Urinary bladder (tissue), 4 donors: ENCODE data around the gene GRIK1. TPM values are rescaled to one million over a fixed set of nuclear protein-coding genes. Genes with fewer than 3 reads are reported as not detected.
"Not testable (repeated sequence)": the region's sequence is repeated elsewhere in the genome, so short reads cannot be mapped to it uniquely, and the experiment has no call there.

Source experiments
- DNase-seq: peaks from one replicate; pipeline ENCODE4 v3.0.0-alpha.2; 2015; ENCODE audit errors: extremely low spot score
- H3K27ac ChIP-seq: one replicate; pipeline ENCODE4 v1.5.1; 2013; ENCODE audit warnings: low read depth, mild to moderate bottlenecking, moderate library complexity
- H3K36me3 ChIP-seq: one replicate; pipeline ENCODE4 v1.6.1; 2013; ENCODE audit warnings: mild to moderate bottlenecking, moderate library complexity; ENCODE audit not compliant: insufficient read depth
- H3K4me1 ChIP-seq: one replicate; pipeline ENCODE4 v1.6.1; 2013; ENCODE audit warnings: mild to moderate bottlenecking, moderate library complexity; ENCODE audit not compliant: insufficient read depth
- H3K4me3 ChIP-seq: one replicate; pipeline ENCODE4 v1.5.1; 2013; ENCODE audit warnings: low read depth, low read length
- WGBS: extraction: QIAGEN DNeasy Blood & Tissue Kit; methylation state at CpG from one replicate; pipeline ENCODE4 v1.1.7; 2013; 5-methylcytosine and 5-hydroxymethylcytosine counted together
- polyA plus RNA-seq: library from polyadenylated mRNA; stranded (reverse); fragments of 200-250 nt; gene quantifications from one replicate; pipeline ENCODE4 v1.2.3, GENCODE V29; 2013
- total RNA-seq: library from RNA; depleted of rRNA; stranded (reverse); fragments of >200 nt; gene quantifications from one replicate; pipeline ENCODE4 v1.2.3, GENCODE V29; 2014
- donor health status: healthy with polysubstance abuse.
- donor health status: healthy.

GRIK1 gene
- total RNA-seq = 3.8 TPM
- 1.7 TPM for polyA plus RNA-seq

DNA sequence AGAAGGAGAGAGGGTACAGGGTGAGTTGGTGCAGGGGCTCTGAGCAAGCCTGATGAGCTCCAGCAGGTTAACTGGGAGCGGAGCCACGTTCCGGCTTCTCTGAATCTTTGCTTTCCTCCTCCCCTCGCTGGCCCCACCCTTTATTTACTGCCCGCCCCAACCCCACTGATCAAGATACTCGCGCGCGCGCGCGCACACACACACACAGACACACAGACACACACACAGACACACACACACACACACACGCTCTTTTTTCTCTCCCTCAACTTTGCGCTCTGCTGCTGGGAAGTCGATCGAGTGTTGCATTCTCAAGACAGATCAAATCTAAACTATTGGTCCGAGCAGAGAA, at the start of gene GRIK1:
Gene GRIK1, minus strand, starts transcription at position 73 of the 352 bp plus-strand sequence.
- Histone ChIP-seq H3K27ac (no peak within 1 kb of the TSS), H3K36me3 (no peaks in the 10 kb centered on the region), H3K4me1 (no peaks in the 10 kb centered on the region), H3K4me3 (peak within 1 kb of the TSS; percentile 24)
- no peak for DNase-seq
- WGBS = 2% methylated on average over 17 of the region's 17 CpGs

- Histone ChIP-seq H3K27ac (no peak overlapping the region), H3K4me1 (no peaks in the 10 kb centered on the region), H3K4me3 (no peak overlapping the region), H3K36me3 (no peaks in the 10 kb centered on the region)
- WGBS = 62% methylated on average over 4 of the region's 4 CpGs
- DNase-seq = no peak
These were observed 48.0 kb upstream of the GRIK1 start for GRCh38 chr21:29987762-29988161.

DNA sequence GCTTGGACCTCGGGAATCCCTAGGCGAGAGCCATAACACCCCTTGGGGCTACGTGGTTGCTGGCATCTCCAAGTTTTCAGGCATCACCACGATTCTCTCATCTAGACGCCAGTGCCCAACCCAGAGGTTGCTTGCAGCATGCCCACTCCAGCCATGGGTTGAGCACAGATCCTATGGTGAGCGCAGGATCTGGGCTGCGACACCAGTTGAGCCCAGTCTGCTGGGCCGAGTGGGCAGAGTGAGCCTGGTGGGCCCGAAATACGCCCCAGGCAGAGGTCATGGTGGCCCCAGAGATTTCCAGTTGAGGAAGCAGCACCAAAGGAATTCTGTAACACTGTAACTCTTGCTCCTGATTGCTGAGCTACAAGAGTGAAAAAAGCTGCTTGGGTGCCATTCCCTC, 46.1 kb upstream of the GRIK1 start:
- Histone ChIP-seq H3K27ac (no peak overlapping the region), H3K4me1 (no peaks in the 10 kb centered on the region), H3K36me3 (no peaks in the 10 kb centered on the region), H3K4me3 (no peak overlapping the region)
- WGBS = 91% methylated on average over 10 of the region's 10 CpGs
- DNase-seq = no peak

DNA sequence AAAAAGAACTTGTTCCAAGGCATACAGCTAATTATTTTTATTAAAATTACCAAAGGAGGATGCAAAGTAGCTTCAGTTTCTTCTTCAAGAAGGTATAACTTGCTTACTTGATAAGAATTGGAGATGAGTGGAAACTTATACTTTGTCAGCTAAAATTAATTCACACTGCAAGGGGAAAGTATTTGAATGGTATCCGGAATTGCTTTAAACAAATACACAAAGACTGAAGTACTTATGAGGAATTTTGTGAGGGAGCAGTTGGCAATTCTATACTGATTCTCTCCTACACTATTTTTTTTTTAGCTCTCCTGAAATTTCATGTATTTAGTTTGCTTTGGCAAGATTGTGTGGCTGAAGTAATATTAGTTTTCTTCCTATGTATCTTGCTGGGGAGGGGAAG, 39.2 kb upstream of the GRIK1 start:
- H3K4me1 ChIP-seq = no peaks in the 10 kb centered on the region
- no peak overlapping the region for H3K27ac ChIP-seq
- H3K4me3 ChIP-seq = no peak overlapping the region
- no peaks in the 10 kb centered on the region for H3K36me3 ChIP-seq
- DNase-seq = no peak
- WGBS = 73% methylated on average over 1 of the region's 1 CpG

DNA sequence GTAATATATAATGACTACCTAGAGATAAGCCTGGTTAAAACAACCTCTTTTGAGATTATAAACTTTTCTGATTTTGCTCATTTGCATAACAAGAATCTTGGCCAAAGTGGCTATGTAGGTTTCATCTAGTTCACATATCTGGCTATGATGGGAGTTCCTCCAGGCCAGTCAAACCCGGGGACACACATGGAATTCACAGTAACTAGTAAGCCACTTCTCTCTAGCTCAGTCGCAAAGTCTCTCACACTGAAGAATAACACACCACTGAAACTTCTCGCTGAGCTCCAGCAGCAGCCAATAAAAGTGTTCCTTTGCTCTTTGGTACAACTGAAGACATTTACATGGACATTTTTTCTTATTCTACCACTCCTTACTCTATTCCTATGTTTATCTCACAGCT, 36.0 kb upstream of the GRIK1 start:
- DNase-seq = no peak
- H3K27ac ChIP-seq = no peak overlapping the region
- no peak overlapping the region for H3K4me3 ChIP-seq
- H3K4me1 ChIP-seq = no peaks in the 10 kb centered on the region
- WGBS = 31% methylated on average over 3 of the region's 3 CpGs
- no peaks in the 10 kb centered on the region for H3K36me3 ChIP-seq

DNA sequence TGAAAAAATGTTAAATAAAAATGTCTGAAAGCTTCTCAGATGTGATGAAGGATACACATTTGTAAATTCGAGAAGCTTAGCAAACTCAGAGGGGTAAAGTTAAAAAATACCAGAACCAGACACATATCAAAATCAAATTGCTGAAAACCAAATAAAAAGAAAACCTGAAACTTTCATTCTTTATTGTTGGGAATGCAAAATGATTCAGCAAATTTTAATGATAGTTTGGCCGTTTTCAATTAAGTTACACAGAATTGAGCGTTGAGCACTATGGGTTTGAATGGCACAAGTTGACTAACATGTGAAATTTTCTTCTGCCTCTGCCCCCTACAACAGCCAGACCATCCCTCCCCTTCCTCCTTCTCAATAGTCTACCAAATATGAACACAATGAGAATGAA, 33.5 kb upstream of the GRIK1 start:
- Histone ChIP-seq H3K27ac (no peak overlapping the region), H3K4me3 (no peak overlapping the region), H3K36me3 (no peaks in the 10 kb centered on the region), H3K4me1 (no peaks in the 10 kb centered on the region)
- 88% methylated on average over 3 of the region's 3 CpGs for WGBS
- no peak for DNase-seq

DNA sequence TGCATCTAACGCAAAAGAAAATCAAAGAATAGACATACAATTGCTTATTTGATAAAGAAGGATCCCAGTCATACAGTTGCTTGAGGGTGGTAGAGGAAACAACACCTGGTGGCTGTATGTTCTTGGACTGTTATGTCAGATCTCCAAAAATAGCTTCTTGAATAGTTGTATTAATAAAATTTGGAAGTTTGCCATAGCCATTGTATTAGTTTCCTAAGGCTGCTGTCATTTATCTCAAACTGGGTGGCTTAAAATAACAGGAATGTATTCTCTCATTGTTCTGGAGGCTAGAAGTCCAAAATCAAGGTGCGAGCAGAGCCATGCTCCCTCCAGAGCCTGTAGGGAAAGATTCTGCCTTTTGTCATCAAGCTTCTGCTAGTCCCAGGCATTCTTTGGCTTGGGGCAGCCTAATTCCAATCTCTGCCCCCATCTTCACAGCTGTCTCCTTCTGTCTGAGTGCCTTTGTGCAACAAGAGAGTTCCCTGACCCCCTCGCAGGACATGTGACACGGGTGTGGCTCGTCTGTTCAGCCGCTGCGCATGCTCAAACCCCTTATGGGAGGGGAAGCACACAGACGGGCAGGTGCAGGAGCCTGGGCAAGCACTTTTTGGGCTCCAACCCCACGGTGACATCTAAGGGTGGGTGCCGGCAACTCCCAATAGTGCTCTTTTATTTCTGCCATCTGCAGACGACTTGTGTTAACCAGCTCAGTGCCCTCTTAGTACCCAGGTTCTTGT, 21.7 kb upstream of the GRIK1 start:
- 84% methylated on average over 11 of the region's 11 CpGs for WGBS
- Histone ChIP-seq H3K27ac (no peak overlapping the region), H3K4me3 (no peak overlapping the region), H3K4me1 (no peaks in the 10 kb centered on the region), H3K36me3 (no peaks in the 10 kb centered on the region)
- DNase-seq = no peak

DNA sequence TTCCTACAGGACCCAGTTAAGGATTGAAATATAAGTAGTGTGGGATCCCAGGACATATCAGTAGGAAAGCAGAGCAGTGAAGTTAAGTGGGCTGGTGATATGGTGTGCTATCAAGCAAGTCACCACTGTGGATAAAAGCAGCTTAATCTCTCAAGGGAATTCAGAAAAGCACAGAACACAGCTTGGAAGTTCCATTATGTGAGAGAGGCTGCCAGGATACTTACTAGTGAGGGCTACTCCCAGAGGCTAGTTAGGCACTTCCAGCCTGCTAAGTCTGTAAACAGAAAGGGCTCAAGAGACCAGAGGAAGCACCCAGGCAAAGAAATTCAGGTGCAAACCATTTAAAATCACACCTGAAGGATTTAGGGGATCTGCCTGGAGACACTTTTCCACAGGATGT, 18.8 kb upstream of the GRIK1 start:
- H3K4me1 ChIP-seq = no peaks in the 10 kb centered on the region
- H3K4me3 ChIP-seq = no peak overlapping the region
- H3K36me3 ChIP-seq = no peaks in the 10 kb centered on the region
- DNase-seq = no peak
- no peak overlapping the region for H3K27ac ChIP-seq

GRCh38 chr21:29958035-29958434, 18.2 kb upstream of the GRIK1 start:
- not testable (repeated sequence) for DNase-seq, H3K27ac ChIP-seq, H3K4me1 ChIP-seq, H3K4me3 ChIP-seq, H3K36me3 ChIP-seq
- WGBS = 82% methylated on average over 2 of the region's 2 CpGs

DNA sequence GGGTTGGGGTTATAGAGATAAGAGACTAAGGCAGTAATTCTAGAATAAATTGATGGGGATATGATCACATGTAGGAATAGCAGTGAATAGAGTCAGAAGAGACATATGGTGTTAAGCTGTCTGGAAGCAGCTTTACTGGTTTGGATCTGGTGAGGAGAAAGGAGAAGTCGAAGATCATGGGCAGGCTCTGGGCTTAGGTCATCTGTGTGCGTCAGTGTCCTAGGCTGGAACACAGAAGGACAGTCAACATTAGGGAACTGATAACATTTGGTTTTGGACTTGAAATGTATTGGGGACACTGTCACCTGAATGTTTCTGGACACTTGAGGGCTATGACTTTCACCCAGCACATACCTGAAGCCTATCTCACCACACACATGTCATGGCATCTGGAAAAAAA, 13.9 kb upstream of the GRIK1 start:
- Histone ChIP-seq H3K27ac (no peak overlapping the region), H3K4me1 (no peaks in the 10 kb centered on the region), H3K4me3 (no peak overlapping the region), H3K36me3 (no peaks in the 10 kb centered on the region)
- no peak for DNase-seq
- WGBS = 88% methylated on average over 2 of the region's 2 CpGs

DNA sequence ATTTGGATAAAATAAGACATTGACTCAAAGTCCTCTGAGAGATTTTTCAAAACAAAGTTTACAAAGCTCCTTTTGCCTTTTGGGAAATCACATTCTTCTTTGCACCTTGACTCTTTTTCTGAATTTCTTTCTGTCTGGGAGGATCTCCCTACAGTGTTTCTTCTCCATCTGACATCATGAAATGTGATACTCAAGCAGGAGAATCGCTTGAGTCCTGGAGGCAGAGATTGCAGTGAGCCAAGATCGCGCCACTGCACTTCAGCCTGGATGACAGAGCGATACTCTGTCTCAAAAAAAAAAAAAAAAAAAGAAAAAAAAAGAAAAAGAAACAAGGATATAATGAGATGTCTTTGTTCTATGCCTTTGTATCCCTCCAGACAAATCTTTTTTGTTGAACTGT, 13.3 kb upstream of the GRIK1 start:
- Histone ChIP-seq H3K36me3 (no peaks in the 10 kb centered on the region), H3K4me3 (no peak overlapping the region), H3K4me1 (no peaks in the 10 kb centered on the region), H3K27ac (no peak overlapping the region)
- 42% methylated on average over 4 of the region's 4 CpGs for WGBS
- DNase-seq = no peak

- Histone ChIP-seq H3K4me1 (no peaks in the 10 kb centered on the region), H3K36me3 (no peaks in the 10 kb centered on the region), H3K27ac (no peak overlapping the region), H3K4me3 (no peak overlapping the region)
- no peak for DNase-seq
These were observed 12.1 kb upstream of the GRIK1 start for GRCh38 chr21:29951911-29952310.

DNA sequence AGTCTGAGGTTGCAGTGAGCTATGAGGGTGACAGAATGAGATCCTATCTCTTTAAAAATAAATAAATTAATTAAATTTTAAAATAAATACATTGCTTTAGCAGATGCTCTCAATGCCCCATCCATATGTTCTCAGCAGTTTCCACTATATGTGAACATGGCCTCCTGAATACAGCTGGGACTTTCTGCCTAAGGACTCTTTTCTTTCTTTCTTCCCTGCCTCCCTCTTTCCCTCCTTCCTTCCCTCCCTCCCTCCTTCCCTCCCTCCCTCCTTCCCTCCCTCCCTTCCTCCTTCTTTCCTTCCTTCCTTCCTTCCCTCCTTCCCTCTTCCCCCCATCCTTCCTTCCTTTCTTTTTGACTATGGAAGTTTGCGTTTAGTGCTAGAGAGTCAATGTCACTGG, 10.2 kb upstream of the GRIK1 start:
- Histone ChIP-seq H3K4me3 (no peak overlapping the region), H3K4me1 (no peaks in the 10 kb centered on the region), H3K36me3 (no peaks in the 10 kb centered on the region), H3K27ac (no peak overlapping the region)
- 88% methylated on average over 1 of the region's 1 CpG for WGBS
- no peak for DNase-seq

- no peak for DNase-seq
- Histone ChIP-seq H3K4me1 (no peaks in the 10 kb centered on the region), H3K4me3 (no peak overlapping the region), H3K36me3 (no peaks in the 10 kb centered on the region), H3K27ac (no peak overlapping the region)
- WGBS = 64% methylated on average over 9 of the region's 9 CpGs
These were observed 7.3 kb upstream of the GRIK1 start for GRCh38 chr21:29947119-29947518.

- 57% methylated on average over 4 of the region's 4 CpGs for WGBS
- H3K4me1 ChIP-seq = no peaks in the 10 kb centered on the region
These were observed 4.1 kb upstream of the GRIK1 start for GRCh38 chr21:29943885-29944284.

More at GRCh38 chr21:29943885-29944284, 4.1 kb upstream of the GRIK1 start:
- no peak overlapping the region for H3K4me3 ChIP-seq
- no peak for DNase-seq
- H3K27ac ChIP-seq = no peak overlapping the region
- no peaks in the 10 kb centered on the region for H3K36me3 ChIP-seq
